ENCODE results near the gene ACACA. TPM values are rescaled to one million over a fixed set of nuclear protein-coding genes. Genes with fewer than 3 reads are reported as not detected.

Gene ACACA
- total and polyA plus RNA-seq, 9 of the 15 experiments (the other 6 are each of a cell fraction or from before 2014, with no cell fraction given), result 35.9 to 135 (median 88.4) TPM

- TF ChIP-seq MAZ (CRISPR knock-in tag; conservative IDR thresholded peaks at IDR 0.05 in 1 of 2, IDR thresholded peaks at IDR 0.05 in 1 of 2) (peak; percentile 63 to 76), MECOM (CRISPR knock-in tag; IDR thresholded peaks at IDR 0.05) (no peak), E2F3 (CRISPR knock-in tag; IDR thresholded peaks at IDR 0.05) (peak; percentile 86), ZNF165 (CRISPR knock-in tag; IDR thresholded peaks at IDR 0.05; ENCODE audit: borderline replicate concordance) (0 out of 2 replicates have a peak, but pooled peaks have one; percentile 38), SMAD1 (IDR thresholded peaks at IDR 0.05; ENCODE audit: low read depth, low read length, partially characterized antibody) (peak; percentile 58), GATAD2B (IDR thresholded peaks at IDR 0.05; ENCODE audit: borderline replicate concordance) (no peak), KDM4B (IDR thresholded peaks at IDR 0.05; ENCODE audit: borderline replicate concordance in 2 of 2, low read depth in 1 of 2) (no peak), ZNF174 (CRISPR knock-in tag; IDR thresholded peaks at IDR 0.05) (no peak), ZC3H11A (IDR thresholded peaks at IDR 0.05; ENCODE audit: low read depth, low read length) (no peak), GTF2E2 (tag; IDR thresholded peaks at IDR 0.05) (no peak), ZNF583 (CRISPR knock-in tag; IDR thresholded peaks at IDR 0.05) (no peak), RB1 (IDR thresholded peaks at IDR 0.05; ENCODE audit: low read depth) (peak; percentile 88), ZNF717 (CRISPR knock-in tag; IDR thresholded peaks at IDR 0.05) (no peak), SUPT5H (IDR thresholded peaks at IDR 0.05) (peak; percentile 76), NFIC (IDR thresholded peaks at IDR 0.05) (peak; percentile 37; the same call in 1 of the 2 replicates), DNMT1 (IDR thresholded peaks at IDR 0.05) (no peak), ATF2 (CRISPR knock-in tag; IDR thresholded peaks at IDR 0.05) (no peak), CREB3 (tag; conservative IDR thresholded peaks at IDR 0.05; ENCODE audit: low read depth) (0 out of 2 replicates have a peak, but pooled peaks have one; percentile 23), CUX1 (CRISPR knock-in tag; IDR thresholded peaks at IDR 0.05) (no peak), SAP30 (IDR thresholded peaks at IDR 0.05; ENCODE audit: borderline replicate concordance, insufficient read depth, low read depth, low read length, poor library complexity, severe bottlenecking) (peak; percentile 38), SRSF3 (IDR thresholded peaks at IDR 0.05; ENCODE audit: insufficient read depth, low read length) (no peak)
Observed at GRCh38 chr17:37406635-37407461, at the start of gene ACACA, which contains the start of gene TADA2A (continued).

Measured in K562 (cell line).